ENCODE measurements around the gene PRR13.

PRR13 gene

GRCh38 chr12:53484686-53485575, 43.4 kb downstream of the PRR13 start:
- Histone ChIP-seq H3K4me3 (ENCODE audit: low read depth in 1 of 2, low read length in 2 of 2) (no peak overlapping the region), H3K36me3 (ENCODE audit: control insufficient read depth in 1 of 2, insufficient read depth in 2 of 2, low read length in 2 of 2) (peaks cover 56 to 69% of the 10 kb centered on the region in 2 donors), H3K9me3 (ENCODE audit: control insufficient read depth in 1 of 2, low read length in 2 of 2) (no peaks in the 10 kb centered on the region), H3K27ac (ENCODE audit: low read length) (no peak overlapping the region), H3K4me1 (ENCODE audit: control insufficient read depth in 1 of 2, insufficient read depth in 2 of 2, low read length in 2 of 2) (peaks cover 0 to 4% of the 10 kb centered on the region in 2 donors), H3K27me3 (ENCODE audit: low read depth, low read length) (no peaks in the 10 kb centered on the region)

- no peaks in the 10 kb centered on the region for H3K9me3 ChIP-seq (ENCODE audit: control insufficient read depth in 1 of 2, low read length in 2 of 2)
- no peak overlapping the region for H3K4me3 ChIP-seq (ENCODE audit: low read depth in 1 of 2, low read length in 2 of 2)
- peaks cover 47 to 59% of the 10 kb centered on the region in 2 donors for H3K36me3 ChIP-seq (ENCODE audit: control insufficient read depth in 1 of 2, insufficient read depth in 2 of 2, low read length in 2 of 2)
- H3K27ac ChIP-seq (ENCODE audit: low read length): no peak overlapping the region
- no peaks in the 10 kb centered on the region for H3K27me3 ChIP-seq (ENCODE audit: low read depth, low read length)
- no peaks in the 10 kb centered on the region for H3K4me1 ChIP-seq (ENCODE audit: control insufficient read depth in 1 of 2, insufficient read depth in 2 of 2, low read length in 2 of 2)
Observed at GRCh38 chr12:53485955-53486735, 44.6 kb downstream of the PRR13 start.

GRCh38 chr12:53486736-53487487, 45.4 kb downstream of the PRR13 start:
- peaks cover 0 to under 1% of the 10 kb centered on the region in 2 donors for H3K4me1 ChIP-seq (ENCODE audit: control insufficient read depth in 1 of 2, insufficient read depth in 2 of 2, low read length in 2 of 2)
- no peaks in the 10 kb centered on the region for H3K9me3 ChIP-seq (ENCODE audit: control insufficient read depth in 1 of 2, low read length in 2 of 2)
- H3K4me3 ChIP-seq (ENCODE audit: low read depth in 1 of 2, low read length in 2 of 2): no peak overlapping the region
- no peaks in the 10 kb centered on the region for H3K27me3 ChIP-seq (ENCODE audit: low read depth, low read length)
- no peak overlapping the region for H3K27ac ChIP-seq (ENCODE audit: low read length)
- H3K36me3 ChIP-seq (ENCODE audit: control insufficient read depth in 1 of 2, insufficient read depth in 2 of 2, low read length in 2 of 2): peaks cover 42 to 56% of the 10 kb centered on the region in 2 donors

- no peaks in the 10 kb centered on the region for H3K27me3 ChIP-seq (ENCODE audit: low read depth, low read length)
Observed at GRCh38 chr12:53489242-53489864, 47.8 kb downstream of the PRR13 start.

GRCh38 chr12:53492188-53492587, 50.7 kb downstream of the PRR13 start:
- Histone ChIP-seq H3K27me3 (ENCODE audit: low read depth, low read length) (no peaks in the 10 kb centered on the region), H3K27ac (ENCODE audit: low read length) (peak overlapping the region; percentile 7), H3K4me3 (ENCODE audit: low read depth in 1 of 2, low read length in 2 of 2) (peak overlapping the region; percentile 67 to 78), H3K36me3 (ENCODE audit: control insufficient read depth in 1 of 2, insufficient read depth in 2 of 2, low read length in 2 of 2) (peaks cover 4 to 5% of the 10 kb centered on the region in 2 donors), H3K4me1 (ENCODE audit: control insufficient read depth in 1 of 2, insufficient read depth in 2 of 2, low read length in 2 of 2) (peaks cover 14 to 22% of the 10 kb centered on the region in 2 donors), H3K9me3 (ENCODE audit: control insufficient read depth in 1 of 2, low read length in 2 of 2) (no peaks in the 10 kb centered on the region)

More at GRCh38 chr12:53489242-53489864, 47.8 kb downstream of the PRR13 start:
- Histone ChIP-seq H3K36me3 (ENCODE audit: control insufficient read depth in 1 of 2, insufficient read depth in 2 of 2, low read length in 2 of 2) (peaks cover 24 to 33% of the 10 kb centered on the region in 2 donors), H3K4me3 (ENCODE audit: low read depth in 1 of 2, low read length in 2 of 2) (no peak overlapping the region), H3K4me1 (ENCODE audit: control insufficient read depth in 1 of 2, insufficient read depth in 2 of 2, low read length in 2 of 2) (peaks cover 7 to 18% of the 10 kb centered on the region in 2 donors), H3K9me3 (ENCODE audit: control insufficient read depth in 1 of 2, low read length in 2 of 2) (no peaks in the 10 kb centered on the region), H3K27ac (ENCODE audit: low read length) (no peak overlapping the region)

GRCh38 chr12:53492830-53493609, 51.5 kb downstream of the PRR13 start:
- Histone ChIP-seq H3K27ac (ENCODE audit: low read length) (peak overlapping the region; percentile 77), H3K4me1 (ENCODE audit: control insufficient read depth in 1 of 2, insufficient read depth in 2 of 2, low read length in 2 of 2) (peaks cover 14 to 26% of the 10 kb centered on the region in 2 donors), H3K9me3 (ENCODE audit: control insufficient read depth in 1 of 2, low read length in 2 of 2) (no peaks in the 10 kb centered on the region), H3K4me3 (ENCODE audit: low read depth in 1 of 2, low read length in 2 of 2) (peak overlapping the region; percentile 78 to 81), H3K36me3 (ENCODE audit: control insufficient read depth in 1 of 2, insufficient read depth in 2 of 2, low read length in 2 of 2) (no peaks in the 10 kb centered on the region), H3K27me3 (ENCODE audit: low read depth, low read length) (no peaks in the 10 kb centered on the region)

GRCh38 chr12:53493610-53494391, 52.3 kb downstream of the PRR13 start:
- H3K27me3 ChIP-seq (ENCODE audit: low read depth, low read length): no peaks in the 10 kb centered on the region
- H3K4me1 ChIP-seq (ENCODE audit: control insufficient read depth in 1 of 2, insufficient read depth in 2 of 2, low read length in 2 of 2): peaks cover 14 to 32% of the 10 kb centered on the region in 2 donors
- H3K4me3 ChIP-seq (ENCODE audit: low read depth in 1 of 2, low read length in 2 of 2): peak overlapping the region; percentile 78 to 81
- no peaks in the 10 kb centered on the region for H3K9me3 ChIP-seq (ENCODE audit: control insufficient read depth in 1 of 2, low read length in 2 of 2)
- peak overlapping the region; percentile 77 for H3K27ac ChIP-seq (ENCODE audit: low read length)
- H3K36me3 ChIP-seq (ENCODE audit: control insufficient read depth in 1 of 2, insufficient read depth in 2 of 2, low read length in 2 of 2): no peaks in the 10 kb centered on the region
